ENCODE measurements around the gene FLRT2.

Gene FLRT2

GRCh38 chr14:85572011-85572410, 42.1 kb downstream of the FLRT2 start:
- no peaks in the 10 kb centered on the region for H3K9me3 ChIP-seq (ENCODE audit: control insufficient read depth in 1 of 2, low read length in 2 of 2)
- H3K4me1 ChIP-seq (ENCODE audit: control insufficient read depth in 1 of 2, insufficient read depth in 2 of 2, low read length in 2 of 2): no peaks in the 10 kb centered on the region
- no peak overlapping the region for H3K4me3 ChIP-seq (ENCODE audit: low read depth in 1 of 2, low read length in 2 of 2)
- H3K27me3 ChIP-seq (ENCODE audit: low read depth, low read length): no peaks in the 10 kb centered on the region
- H3K27ac ChIP-seq (ENCODE audit: low read length): no peak overlapping the region
- H3K36me3 ChIP-seq (ENCODE audit: control insufficient read depth in 1 of 2, insufficient read depth in 2 of 2, low read length in 2 of 2): no peaks in the 10 kb centered on the region

GRCh38 chr14:85572845-85573244, 42.9 kb downstream of the FLRT2 start:
- Histone ChIP-seq H3K4me1 (ENCODE audit: control insufficient read depth in 1 of 2, insufficient read depth in 2 of 2, low read length in 2 of 2) (no peaks in the 10 kb centered on the region), H3K36me3 (ENCODE audit: control insufficient read depth in 1 of 2, insufficient read depth in 2 of 2, low read length in 2 of 2) (no peaks in the 10 kb centered on the region), H3K4me3 (ENCODE audit: low read depth in 1 of 2, low read length in 2 of 2) (no peak overlapping the region), H3K27me3 (ENCODE audit: low read depth, low read length) (no peaks in the 10 kb centered on the region), H3K9me3 (ENCODE audit: control insufficient read depth in 1 of 2, low read length in 2 of 2) (no peaks in the 10 kb centered on the region), H3K27ac (ENCODE audit: low read length) (no peak overlapping the region)

- Histone ChIP-seq H3K9me3 (ENCODE audit: control insufficient read depth in 1 of 2, low read length in 2 of 2) (no peaks in the 10 kb centered on the region), H3K27ac (ENCODE audit: low read length) (no peak overlapping the region), H3K4me1 (ENCODE audit: control insufficient read depth in 1 of 2, insufficient read depth in 2 of 2, low read length in 2 of 2) (no peaks in the 10 kb centered on the region), H3K4me3 (ENCODE audit: low read depth in 1 of 2, low read length in 2 of 2) (no peak overlapping the region), H3K36me3 (ENCODE audit: control insufficient read depth in 1 of 2, insufficient read depth in 2 of 2, low read length in 2 of 2) (no peaks in the 10 kb centered on the region), H3K27me3 (ENCODE audit: low read depth, low read length) (no peaks in the 10 kb centered on the region)
Measured at GRCh38 chr14:85573406-85573805, 43.5 kb downstream of the FLRT2 start.

- H3K27ac ChIP-seq (ENCODE audit: low read length): no peak overlapping the region
- H3K36me3 ChIP-seq (ENCODE audit: control insufficient read depth in 1 of 2, insufficient read depth in 2 of 2, low read length in 2 of 2): no peaks in the 10 kb centered on the region
- no peak overlapping the region for H3K4me3 ChIP-seq (ENCODE audit: low read depth in 1 of 2, low read length in 2 of 2)
- H3K27me3 ChIP-seq (ENCODE audit: low read depth, low read length): no peaks in the 10 kb centered on the region
- no peaks in the 10 kb centered on the region for H3K4me1 ChIP-seq (ENCODE audit: control insufficient read depth in 1 of 2, insufficient read depth in 2 of 2, low read length in 2 of 2)
- no peaks in the 10 kb centered on the region for H3K9me3 ChIP-seq (ENCODE audit: control insufficient read depth in 1 of 2, low read length in 2 of 2)
Measured at GRCh38 chr14:85574853-85575616, 45.1 kb downstream of the FLRT2 start.

- Histone ChIP-seq H3K27me3 (ENCODE audit: low read depth, low read length) (no peaks in the 10 kb centered on the region), H3K4me3 (ENCODE audit: low read depth in 1 of 2, low read length in 2 of 2) (no peak overlapping the region), H3K27ac (ENCODE audit: low read length) (no peak overlapping the region), H3K36me3 (ENCODE audit: control insufficient read depth in 1 of 2, insufficient read depth in 2 of 2, low read length in 2 of 2) (no peaks in the 10 kb centered on the region), H3K4me1 (ENCODE audit: control insufficient read depth in 1 of 2, insufficient read depth in 2 of 2, low read length in 2 of 2) (no peaks in the 10 kb centered on the region), H3K9me3 (ENCODE audit: control insufficient read depth in 1 of 2, low read length in 2 of 2) (no peaks in the 10 kb centered on the region)
Measured at GRCh38 chr14:85575617-85575898, 45.6 kb downstream of the FLRT2 start.

- H3K9me3 ChIP-seq (ENCODE audit: control insufficient read depth in 1 of 2, low read length in 2 of 2): no peaks in the 10 kb centered on the region
- no peaks in the 10 kb centered on the region for H3K27me3 ChIP-seq (ENCODE audit: low read depth, low read length)
- H3K4me3 ChIP-seq (ENCODE audit: low read depth in 1 of 2, low read length in 2 of 2): no peak overlapping the region
- H3K36me3 ChIP-seq (ENCODE audit: control insufficient read depth in 1 of 2, insufficient read depth in 2 of 2, low read length in 2 of 2): no peaks in the 10 kb centered on the region
- no peak overlapping the region for H3K27ac ChIP-seq (ENCODE audit: low read length)
- no peaks in the 10 kb centered on the region for H3K4me1 ChIP-seq (ENCODE audit: control insufficient read depth in 1 of 2, insufficient read depth in 2 of 2, low read length in 2 of 2)
Measured at GRCh38 chr14:85576218-85576617, 46.3 kb downstream of the FLRT2 start.

- no peaks in the 10 kb centered on the region for H3K9me3 ChIP-seq (ENCODE audit: control insufficient read depth in 1 of 2, low read length in 2 of 2)
- no peaks in the 10 kb centered on the region for H3K36me3 ChIP-seq (ENCODE audit: control insufficient read depth in 1 of 2, insufficient read depth in 2 of 2, low read length in 2 of 2)
- no peaks in the 10 kb centered on the region for H3K27me3 ChIP-seq (ENCODE audit: low read depth, low read length)
- H3K27ac ChIP-seq (ENCODE audit: low read length): no peak overlapping the region
- H3K4me3 ChIP-seq (ENCODE audit: low read depth in 1 of 2, low read length in 2 of 2): no peak overlapping the region
- no peaks in the 10 kb centered on the region for H3K4me1 ChIP-seq (ENCODE audit: control insufficient read depth in 1 of 2, insufficient read depth in 2 of 2, low read length in 2 of 2)
Measured at GRCh38 chr14:85576848-85577542, 47.1 kb downstream of the FLRT2 start.

- H3K36me3 ChIP-seq (ENCODE audit: control insufficient read depth in 1 of 2, insufficient read depth in 2 of 2, low read length in 2 of 2): no peaks in the 10 kb centered on the region
- H3K27ac ChIP-seq (ENCODE audit: low read length): no peak overlapping the region
- H3K27me3 ChIP-seq (ENCODE audit: low read depth, low read length): no peaks in the 10 kb centered on the region
- no peaks in the 10 kb centered on the region for H3K9me3 ChIP-seq (ENCODE audit: control insufficient read depth in 1 of 2, low read length in 2 of 2)
- no peaks in the 10 kb centered on the region for H3K4me1 ChIP-seq (ENCODE audit: control insufficient read depth in 1 of 2, insufficient read depth in 2 of 2, low read length in 2 of 2)
- H3K4me3 ChIP-seq (ENCODE audit: low read depth in 1 of 2, low read length in 2 of 2): no peak overlapping the region
Measured at GRCh38 chr14:85577543-85578114, 47.7 kb downstream of the FLRT2 start.

- no peaks in the 10 kb centered on the region for H3K4me1 ChIP-seq (ENCODE audit: control insufficient read depth in 1 of 2, insufficient read depth in 2 of 2, low read length in 2 of 2)
- no peaks in the 10 kb centered on the region for H3K36me3 ChIP-seq (ENCODE audit: control insufficient read depth in 1 of 2, insufficient read depth in 2 of 2, low read length in 2 of 2)
- no peaks in the 10 kb centered on the region for H3K9me3 ChIP-seq (ENCODE audit: control insufficient read depth in 1 of 2, low read length in 2 of 2)
- H3K27me3 ChIP-seq (ENCODE audit: low read depth, low read length): no peaks in the 10 kb centered on the region
- H3K4me3 ChIP-seq (ENCODE audit: low read depth in 1 of 2, low read length in 2 of 2): no peak overlapping the region
- no peak overlapping the region for H3K27ac ChIP-seq (ENCODE audit: low read length)
Measured at GRCh38 chr14:85578357-85578756, 48.4 kb downstream of the FLRT2 start.

GRCh38 chr14:85578930-85579329, 49.0 kb downstream of the FLRT2 start:
- H3K4me3 ChIP-seq (ENCODE audit: low read depth in 1 of 2, low read length in 2 of 2): no peak overlapping the region
- H3K9me3 ChIP-seq (ENCODE audit: control insufficient read depth in 1 of 2, low read length in 2 of 2): no peaks in the 10 kb centered on the region
- no peaks in the 10 kb centered on the region for H3K27me3 ChIP-seq (ENCODE audit: low read depth, low read length)
- no peaks in the 10 kb centered on the region for H3K4me1 ChIP-seq (ENCODE audit: control insufficient read depth in 1 of 2, insufficient read depth in 2 of 2, low read length in 2 of 2)
- H3K36me3 ChIP-seq (ENCODE audit: control insufficient read depth in 1 of 2, insufficient read depth in 2 of 2, low read length in 2 of 2): no peaks in the 10 kb centered on the region
- H3K27ac ChIP-seq (ENCODE audit: low read length): no peak overlapping the region

GRCh38 chr14:85579942-85580341, 50.0 kb downstream of the FLRT2 start:
- H3K27me3 ChIP-seq (ENCODE audit: low read depth, low read length): no peaks in the 10 kb centered on the region
- no peak overlapping the region for H3K27ac ChIP-seq (ENCODE audit: low read length)
- H3K4me3 ChIP-seq (ENCODE audit: low read depth in 1 of 2, low read length in 2 of 2): no peak overlapping the region
- H3K36me3 ChIP-seq (ENCODE audit: control insufficient read depth in 1 of 2, insufficient read depth in 2 of 2, low read length in 2 of 2): no peaks in the 10 kb centered on the region
- H3K9me3 ChIP-seq (ENCODE audit: control insufficient read depth in 1 of 2, low read length in 2 of 2): no peaks in the 10 kb centered on the region
- peaks cover 0 to 4% of the 10 kb centered on the region in 2 donors for H3K4me1 ChIP-seq (ENCODE audit: control insufficient read depth in 1 of 2, insufficient read depth in 2 of 2, low read length in 2 of 2)
